KMS-11 (cell line): ENCODE measurements around the gene HBG1.

Experiments used
- H2AFZ ChIP-seq: fragments of 200-600 bp; sonication (generic); 2 replicates; pipeline ENCODE4 v1.6.1; 2016; ENCODE audit warnings: antibody characterized with exemption, mixed run types, low read depth
- H3K27ac ChIP-seq: fragments of 200-600 bp; sonication (generic); 2 replicates; pipeline ENCODE4 v1.6.1; 2016; ENCODE audit warnings: mild to moderate bottlenecking, mixed run types
- H3K27me3 ChIP-seq: fragments of 200-600 bp; sonication (generic); 2 replicates; pipeline ENCODE4 v1.6.1; 2017; ENCODE audit warnings: mild to moderate bottlenecking, low read depth, mixed run types, moderate library complexity; ENCODE audit not compliant: insufficient read depth
- H3K36me3 ChIP-seq: fragments of 200-600 bp; sonication (generic); 2 replicates; pipeline ENCODE4 v1.6.1; 2017; ENCODE audit warnings: mild to moderate bottlenecking, mixed run types; ENCODE audit not compliant: insufficient read depth
- H3K4me1 ChIP-seq: fragments of 200-600 bp; sonication (generic); 2 replicates; pipeline ENCODE4 v1.6.1; 2016; ENCODE audit warnings: mild to moderate bottlenecking, low read depth, mixed run types; ENCODE audit not compliant: poor library complexity, severe bottlenecking
- H3K4me2 ChIP-seq: fragments of 200-600 bp; sonication (generic); 2 replicates; pipeline ENCODE4 v1.7.0; 2016; ENCODE audit warnings: mild to moderate bottlenecking, mixed run types
- H3K4me3 ChIP-seq: fragments of 200-600 bp; sonication (generic); IDR thresholded peaks from 2 replicates; pipeline ENCODE4 v1.6.1; 2017; ENCODE audit warnings: low read depth, low read length, mixed read lengths; ENCODE audit not compliant: insufficient read depth
- H3K79me2 ChIP-seq: fragments of 200-600 bp; sonication (generic); 2 replicates; pipeline ENCODE4 v1.6.1; 2016; ENCODE audit warnings: low read depth, mixed run types; ENCODE audit not compliant: insufficient read depth
- H3K9ac ChIP-seq: fragments of 200-600 bp; sonication (generic); 2 replicates; pipeline ENCODE4 v1.6.1; 2016; ENCODE audit warnings: mild to moderate bottlenecking, mixed run types
- H4K20me1 ChIP-seq: fragments of 200-600 bp; sonication (generic); 2 replicates; pipeline ENCODE4 v1.6.1; 2016; ENCODE audit warnings: mild to moderate bottlenecking, mixed run types; ENCODE audit not compliant: insufficient read depth
- CTCF ChIP-seq: fragments of 200-600 bp; sonication (generic); conservative IDR thresholded peaks from 2 replicates; pipeline ENCODE4 v1.6.1; 2017; ENCODE audit warnings: low read depth, mild to moderate bottlenecking, antibody characterized with exemption, low read length, moderate library complexity, mixed read lengths

Gene HBG1

GRCh38 chr11:5232176-5232575 lies 17.5 kb downstream of the HBG1 start:
- no peak for TF ChIP-seq CTCF

DNA sequence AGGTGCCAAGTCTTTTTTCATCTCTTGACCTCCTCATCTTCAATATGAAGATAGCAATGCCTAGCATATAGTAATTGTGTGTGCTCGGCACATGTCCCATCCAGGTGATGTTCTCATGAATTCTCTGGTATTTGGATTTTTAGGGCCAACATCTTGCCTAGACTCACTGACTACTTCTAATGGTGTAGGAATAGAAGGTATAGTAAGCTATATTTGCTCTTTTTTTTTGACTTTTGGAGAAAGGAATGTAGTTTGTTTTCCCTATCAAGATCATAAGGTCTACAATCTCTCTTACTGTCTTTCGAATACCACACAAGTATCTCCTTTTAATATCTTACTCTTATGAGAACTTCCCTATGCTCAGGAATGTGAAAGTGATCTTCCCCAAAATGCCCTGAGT lies 18.5 kb downstream of the HBG1 start:
- Histone ChIP-seq H3K4me1 (peaks cover 84% of the 10 kb centered on the region), H4K20me1 (no peaks in the 10 kb centered on the region), H2AFZ (no peak overlapping the region), H3K4me3 (no peak overlapping the region), H3K36me3 (no peaks in the 10 kb centered on the region), H3K79me2 (no peaks in the 10 kb centered on the region), H3K27me3 (no peaks in the 10 kb centered on the region), H3K4me2 (no peak overlapping the region), H3K9ac (no peak overlapping the region), H3K27ac (no peak overlapping the region)
- TF ChIP-seq CTCF: no peak

More at GRCh38 chr11:5232176-5232575, 17.5 kb downstream of the HBG1 start:
- H3K27ac ChIP-seq: no peak overlapping the region
- peaks cover 84% of the 10 kb centered on the region for H3K4me1 ChIP-seq
- no peaks in the 10 kb centered on the region for H3K36me3 ChIP-seq
- H4K20me1 ChIP-seq: no peaks in the 10 kb centered on the region
- H2AFZ ChIP-seq: no peak overlapping the region
- no peak overlapping the region for H3K4me3 ChIP-seq
- H3K4me2 ChIP-seq: no peak overlapping the region
- H3K27me3 ChIP-seq: no peaks in the 10 kb centered on the region
- no peak overlapping the region for H3K9ac ChIP-seq
- no peaks in the 10 kb centered on the region for H3K79me2 ChIP-seq

GRCh38 chr11:5230266-5230665 lies 19.4 kb downstream of the HBG1 start:
- no peaks in the 10 kb centered on the region for H3K27me3 ChIP-seq
- H4K20me1 ChIP-seq: no peaks in the 10 kb centered on the region
- H3K27ac ChIP-seq: peak overlapping the region; percentile 43
- no peak overlapping the region for H3K9ac ChIP-seq
- peak overlapping the region; percentile 67 for H3K4me2 ChIP-seq
- H3K4me3 ChIP-seq: no peak overlapping the region
- no peaks in the 10 kb centered on the region for H3K79me2 ChIP-seq
- H3K36me3 ChIP-seq: no peaks in the 10 kb centered on the region
- no peak for TF ChIP-seq CTCF
- 0 out of 2 replicates have a peak overlapping the region, but pooled peaks have one; percentile 44 for H2AFZ ChIP-seq
- H3K4me1 ChIP-seq: peaks cover 76% of the 10 kb centered on the region

GRCh38 chr11:5229796-5230195 lies 19.9 kb downstream of the HBG1 start:
- no peak for TF ChIP-seq CTCF
- Histone ChIP-seq H3K4me3 (no peak overlapping the region), H4K20me1 (no peaks in the 10 kb centered on the region), H3K27ac (peak overlapping the region; percentile 43), H3K79me2 (no peaks in the 10 kb centered on the region), H3K36me3 (no peaks in the 10 kb centered on the region), H3K4me1 (peaks cover 71% of the 10 kb centered on the region), H3K27me3 (no peaks in the 10 kb centered on the region), H2AFZ (peak overlapping the region; percentile 44; the same call in 1 of the 2 replicates), H3K4me2 (peak overlapping the region; percentile 67), H3K9ac (no peak overlapping the region)

DNA sequence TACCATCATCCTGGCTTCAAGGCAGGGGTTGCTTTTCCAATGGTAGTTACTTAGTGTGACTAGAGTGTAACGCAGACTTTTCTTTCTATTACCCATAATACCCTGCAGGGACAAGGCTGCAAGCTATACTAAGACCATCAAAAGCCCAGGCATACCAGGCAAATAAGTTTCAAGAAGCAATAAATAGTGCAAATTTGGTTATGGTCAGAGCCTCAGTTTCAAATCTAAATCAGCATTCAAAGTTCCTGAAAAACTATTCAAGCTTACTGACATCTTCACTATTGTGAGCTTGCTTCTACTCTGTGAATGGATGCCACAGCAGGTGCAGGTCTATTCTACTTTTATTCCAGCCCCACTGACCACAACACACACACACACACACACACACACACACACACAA lies 20.3 kb downstream of the HBG1 start:
- peak overlapping the region; percentile 44; the same call in 1 of the 2 replicates for H2AFZ ChIP-seq

More for the DNA sequence above, 20.3 kb downstream of the HBG1 start:
- Histone ChIP-seq H3K9ac (no peak overlapping the region), H3K79me2 (no peaks in the 10 kb centered on the region), H3K4me1 (peaks cover 69% of the 10 kb centered on the region), H4K20me1 (no peaks in the 10 kb centered on the region), H3K4me3 (no peak overlapping the region), H3K4me2 (peak overlapping the region; percentile 67), H3K36me3 (no peaks in the 10 kb centered on the region), H3K27ac (peak overlapping the region; percentile 43), H3K27me3 (no peaks in the 10 kb centered on the region)
- no peak for TF ChIP-seq CTCF
